CD4-positive, CD25-positive, alpha-beta regulatory T cell (primary cell): Measurements from ENCODE around the gene PAX3. TPM values are rescaled to one million over a fixed set of nuclear protein-coding genes. Genes with fewer than 3 reads are reported as not detected.
A peak's percentile ranks its signal among the peaks of the same experiment; 100 is the strongest.

Source experiments
- ATAC-seq, 2 donors: fragments of 150-1000 bp; cut with Tn5 transposase; one replicate each; pipeline ENCODE4 v1.10.0; 2021; ENCODE audit warnings: low read depth in 2 of 2, moderate number of reproducible peaks in 2 of 2, moderate library complexity in 1 of 2
- DNase-seq, 3 donors: peaks; one replicate each; pipeline versions ENCODE4 v3.0.0 to v3.0.0-alpha.2; 2012 to 2022; ENCODE audit warnings: mixed read lengths in 1 of 3
- H3K27ac ChIP-seq: one replicate; pipeline ENCODE4 v1.7.0; 2013; ENCODE audit warnings: mild to moderate bottlenecking, low read length; ENCODE audit not compliant: insufficient read depth, poor library complexity, severe bottlenecking
- H3K27me3 ChIP-seq: one replicate; pipeline ENCODE4 v1.7.0; 2013; ENCODE audit warnings: low read length; ENCODE audit not compliant: control insufficient read depth, insufficient read depth
- H3K36me3 ChIP-seq: one replicate; pipeline ENCODE4 v1.7.0; 2013; ENCODE audit warnings: mild to moderate bottlenecking, low read length, moderate library complexity; ENCODE audit not compliant: control insufficient read depth, insufficient read depth
- H3K4me1 ChIP-seq: 2 replicates; pipeline ENCODE4 v1.7.0; 2013; ENCODE audit warnings: mild to moderate bottlenecking, low read length; ENCODE audit not compliant: insufficient read depth, control insufficient read depth, poor library complexity, severe bottlenecking
- H3K4me3 ChIP-seq: one replicate; pipeline ENCODE4 v1.7.0; 2013; ENCODE audit warnings: low read depth, mild to moderate bottlenecking, low read length, moderate library complexity
- H3K9me3 ChIP-seq, 2 experiments: 1 replicate in 1 of 2; 2 replicates in 1 of 2; pipeline ENCODE4 v1.7.0; 2013; ENCODE audit warnings: low read length in 2 of 2, mild to moderate bottlenecking in 1 of 2, moderate library complexity in 1 of 2; ENCODE audit not compliant: control insufficient read depth in 2 of 2
- H3K27ac Mint-ChIP-seq, 3 donors: one replicate each; pipeline ENCODE4 v1.8.0; 2020 to 2022; ENCODE audit warnings: mild to moderate bottlenecking in 3 of 3, mixed read lengths in 3 of 3, moderate library complexity in 2 of 3
- H3K27me3 Mint-ChIP-seq: one replicate; pipeline ENCODE4 v1.8.0; 2022; ENCODE audit warnings: mild to moderate bottlenecking, mixed read lengths
- H3K36me3 Mint-ChIP-seq: one replicate; pipeline ENCODE4 v1.8.0; 2020; ENCODE audit warnings: mixed read lengths
- H3K4me1 Mint-ChIP-seq, 4 donors: one replicate each; pipeline ENCODE4 v1.8.0; 2020 to 2022; ENCODE audit warnings: mixed read lengths in 4 of 4, mild to moderate bottlenecking in 1 of 4
- H3K4me3 Mint-ChIP-seq, 4 donors: one replicate each; pipeline ENCODE4 v1.8.0; 2020 to 2022; ENCODE audit warnings: mild to moderate bottlenecking in 4 of 4, mixed read lengths in 4 of 4, moderate library complexity in 3 of 4
- H3K9me3 Mint-ChIP-seq, 7 donors: one replicate each; pipeline ENCODE4 v1.8.0; 2020 to 2022; ENCODE audit warnings: mixed read lengths in 7 of 7, mild to moderate bottlenecking in 3 of 7, moderate library complexity in 2 of 7
- polyA plus RNA-seq, 4 donors: library from polyadenylated mRNA; unstranded; fragments of 300-500 nt; fragmentation: Illumina TruSeq; gene quantifications; one replicate each; pipeline ENCODE4 v1.2.3, GENCODE V29; 2021
- total RNA-seq: library from RNA; stranded (reverse); gene quantifications from one replicate; pipeline ENCODE4 v1.2.3, GENCODE V29; 2022

Gene PAX3
- total and polyA plus RNA-seq, 5 donors from 2014 or later = not detected

GRCh38 chr2:222303828-222304736 is 5.3 kb upstream of the PAX3 start:
- H3K9me3 ChIP-seq = peaks cover 0 to 6% of the 10 kb centered on the region in 2 experiments
- peaks cover 14 to 62% (median 30%) of the 10 kb centered on the region in 4 donors for H3K4me1 Mint-ChIP-seq
- H3K36me3 ChIP-seq = no peaks in the 10 kb centered on the region
- DNase-seq (no peak), ATAC-seq (no peak)
- peaks cover 99% of the 10 kb centered on the region for H3K27me3 Mint-ChIP-seq
- H3K4me3 Mint-ChIP-seq = peak overlapping the region; percentile 80 to 90 (median 85)
- peaks cover 45% of the 10 kb centered on the region for H3K4me1 ChIP-seq
- H3K27ac ChIP-seq = no peak overlapping the region
- H3K36me3 Mint-ChIP-seq = peaks cover 6% of the 10 kb centered on the region
- H3K27ac Mint-ChIP-seq = no peak overlapping the region
- H3K4me3 ChIP-seq = no peak overlapping the region
- peaks cover 59% of the 10 kb centered on the region for H3K27me3 ChIP-seq
- H3K9me3 Mint-ChIP-seq = peaks cover 0 to 24% (median 4%) of the 10 kb centered on the region in 7 donors

DNA sequence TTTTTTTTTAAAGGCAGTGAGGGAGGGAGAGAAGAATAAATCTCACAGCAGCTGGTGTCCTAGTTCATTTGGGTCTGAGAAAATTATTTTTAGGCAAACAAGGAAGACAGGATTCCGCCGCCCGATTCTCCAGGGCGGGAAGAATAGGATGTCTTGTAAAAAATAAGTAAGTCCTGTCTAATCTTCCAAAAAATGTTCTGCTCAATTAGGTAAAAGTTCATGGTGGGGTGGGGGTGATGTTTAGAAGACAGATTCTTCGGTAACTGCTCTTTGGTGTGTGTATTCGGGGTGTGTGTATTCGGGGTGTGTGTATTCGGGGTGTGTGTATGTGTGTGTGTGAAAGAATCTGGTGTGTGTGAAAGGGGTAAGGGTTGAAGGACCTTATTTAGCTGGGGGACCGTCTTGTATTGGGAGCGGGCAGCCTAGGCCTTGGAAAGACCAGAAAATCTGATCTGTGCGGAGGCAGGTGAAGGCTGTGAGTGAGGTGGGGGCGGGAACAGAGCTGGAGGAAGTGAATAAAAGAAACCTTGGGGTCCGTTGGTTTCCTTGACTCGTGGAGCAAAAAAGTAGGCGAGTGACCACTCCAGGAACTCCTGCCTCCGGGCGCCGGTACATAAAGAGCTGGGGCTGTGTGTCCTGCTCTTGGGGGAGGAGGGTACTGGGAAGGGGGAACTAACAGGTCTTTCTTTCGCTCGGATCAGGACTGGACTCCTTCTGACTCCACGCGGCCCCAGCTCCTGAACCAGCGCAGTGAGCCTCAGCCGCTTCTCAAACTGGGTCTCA is 4.4 kb upstream of the PAX3 start:
- H3K4me1 Mint-ChIP-seq = peaks cover 14 to 64% (median 31%) of the 10 kb centered on the region in 4 donors
- ATAC-seq (no peak), DNase-seq (no peak)
- H3K9me3 Mint-ChIP-seq = peaks cover 0 to 21% (median 5%) of the 10 kb centered on the region in 7 donors
- Histone ChIP-seq H3K27me3 (peaks cover 55% of the 10 kb centered on the region), H3K4me3 (no peak overlapping the region), H3K36me3 (no peaks in the 10 kb centered on the region), H3K9me3 (peaks cover 0 to 6% of the 10 kb centered on the region in 2 experiments), H3K27ac (no peak overlapping the region), H3K4me1 (peaks cover 45% of the 10 kb centered on the region)
- H3K4me3 Mint-ChIP-seq = peak overlapping the region in 3 of 4 donors; percentile 54 to 77 (median 56)
- peaks cover 6% of the 10 kb centered on the region for H3K36me3 Mint-ChIP-seq
- H3K27ac Mint-ChIP-seq = no peak overlapping the region
- H3K27me3 Mint-ChIP-seq = peaks cover 99% of the 10 kb centered on the region

GRCh38 chr2:222302178-222303018 is 3.6 kb upstream of the PAX3 start:
- peaks cover 51% of the 10 kb centered on the region for H3K27me3 ChIP-seq
- H3K36me3 ChIP-seq = no peaks in the 10 kb centered on the region
- Mint-ChIP-seq H3K9me3 (peaks cover 0 to 24% (median 5%) of the 10 kb centered on the region in 7 donors), H3K27me3 (peaks cover 100% of the 10 kb centered on the region), H3K27ac (peak overlapping the region in 2 of 3 donors; percentile 5 to 83), H3K4me1 (peaks cover 14 to 68% (median 35%) of the 10 kb centered on the region in 4 donors), H3K36me3 (peaks cover 2% of the 10 kb centered on the region), H3K4me3 (peak overlapping the region; percentile 54 to 79 (median 70))
- no peak overlapping the region for H3K27ac ChIP-seq
- no peak for ATAC-seq
- no peak overlapping the region for H3K4me3 ChIP-seq
- H3K4me1 ChIP-seq = peaks cover 45% of the 10 kb centered on the region
- no peak for DNase-seq
- peaks cover 0 to 6% of the 10 kb centered on the region in 2 experiments for H3K9me3 ChIP-seq

- no peak for DNase-seq
Measured at GRCh38 chr2:222301796-222302118, 3.0 kb upstream of the PAX3 start.

DNA sequence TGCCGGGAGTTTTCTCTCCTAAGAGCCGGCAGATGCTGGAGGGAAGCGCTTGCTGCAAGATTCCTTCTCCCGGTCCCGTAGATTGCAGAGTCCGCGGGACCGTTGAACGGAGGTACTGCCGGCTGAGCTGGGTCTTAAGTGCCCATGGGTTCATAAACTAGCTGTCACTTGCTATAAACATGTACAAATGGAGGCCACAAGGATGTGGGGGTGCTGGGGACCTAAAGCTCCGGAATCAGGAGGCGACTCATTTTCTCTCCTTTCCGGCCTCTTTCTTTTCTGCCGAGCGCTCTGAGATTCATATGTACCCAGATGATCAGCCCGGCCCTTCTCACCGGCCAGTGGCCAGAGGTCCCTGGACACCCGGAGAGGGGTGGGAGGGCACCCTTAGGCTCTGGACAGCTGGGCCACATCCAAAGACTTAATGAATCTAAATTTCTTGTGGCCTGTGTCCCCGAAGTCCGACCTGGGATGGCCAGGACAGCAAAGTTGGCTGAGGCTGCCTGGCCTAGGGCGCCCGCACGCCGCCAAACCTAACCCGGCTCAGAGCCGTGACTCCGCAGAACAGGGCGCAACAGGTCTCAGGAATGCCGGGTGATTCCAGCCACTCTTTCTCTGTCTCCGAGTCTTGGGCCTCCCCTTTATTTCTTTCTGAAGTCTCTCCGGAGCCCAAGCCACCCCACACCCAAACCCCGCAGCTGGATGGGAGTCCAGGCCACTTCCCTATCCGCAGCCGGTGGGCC is 2.4 kb upstream of the PAX3 start:
- H3K27ac Mint-ChIP-seq = peak overlapping the region in 1 of 3 donors; percentile 49
- Histone ChIP-seq H3K4me1 (peaks cover 45% of the 10 kb centered on the region), H3K4me3 (no peak overlapping the region), H3K9me3 (peaks cover 0 to 10% of the 10 kb centered on the region in 2 experiments), H3K27ac (no peak overlapping the region), H3K36me3 (no peaks in the 10 kb centered on the region), H3K27me3 (peaks cover 47% of the 10 kb centered on the region)
- H3K27me3 Mint-ChIP-seq = peaks cover 100% of the 10 kb centered on the region
- ATAC-seq (no peak), DNase-seq (no peak)
- H3K4me1 Mint-ChIP-seq = peaks cover 18 to 70% (median 38%) of the 10 kb centered on the region in 4 donors
- peaks cover 0 to 29% (median 5%) of the 10 kb centered on the region in 7 donors for H3K9me3 Mint-ChIP-seq
- H3K36me3 Mint-ChIP-seq = no peaks in the 10 kb centered on the region
- H3K4me3 Mint-ChIP-seq = peak overlapping the region in 2 of 4 donors; percentile 24 to 38

More at GRCh38 chr2:222301796-222302118, 3.0 kb upstream of the PAX3 start:
- H3K27me3 ChIP-seq = peaks cover 50% of the 10 kb centered on the region
- peaks cover 44% of the 10 kb centered on the region for H3K4me1 ChIP-seq
- peaks cover 0 to 6% of the 10 kb centered on the region in 2 experiments for H3K9me3 ChIP-seq
- peaks cover 0 to 29% (median 5%) of the 10 kb centered on the region in 7 donors for H3K9me3 Mint-ChIP-seq
- no peaks in the 10 kb centered on the region for H3K36me3 Mint-ChIP-seq
- no peak for ATAC-seq
- peak overlapping the region in 1 of 3 donors; percentile 83 for H3K27ac Mint-ChIP-seq
- peaks cover 100% of the 10 kb centered on the region for H3K27me3 Mint-ChIP-seq
- H3K36me3 ChIP-seq = no peaks in the 10 kb centered on the region
- H3K27ac ChIP-seq = no peak overlapping the region
- peak overlapping the region in 1 of 4 donors; percentile 79 for H3K4me3 Mint-ChIP-seq
- no peak overlapping the region for H3K4me3 ChIP-seq
- H3K4me1 Mint-ChIP-seq = peaks cover 14 to 69% (median 37%) of the 10 kb centered on the region in 4 donors

DNA sequence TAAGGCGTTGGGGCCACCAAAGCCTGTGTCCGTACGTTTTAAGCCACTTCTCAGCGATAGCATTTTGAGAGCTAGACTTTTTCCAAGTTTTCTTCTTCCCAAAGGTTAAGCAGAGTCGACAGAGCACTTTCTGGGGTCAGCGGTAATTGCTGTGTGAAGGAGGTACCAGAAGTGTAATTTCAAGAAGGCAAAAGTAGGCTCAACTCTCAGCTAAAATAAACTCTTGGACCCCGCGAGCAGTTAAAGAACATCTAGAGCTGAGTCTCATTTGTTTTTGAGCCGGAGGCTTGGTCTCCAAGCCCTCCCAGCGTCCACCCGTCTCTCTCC is 1.9 kb upstream of the PAX3 start:
- Histone ChIP-seq H3K4me3 (no peak overlapping the region), H3K36me3 (no peaks in the 10 kb centered on the region), H3K27me3 (peaks cover 49% of the 10 kb centered on the region), H3K9me3 (peaks cover 0 to 10% of the 10 kb centered on the region in 2 experiments), H3K4me1 (peaks cover 45% of the 10 kb centered on the region), H3K27ac (no peak overlapping the region)
- Mint-ChIP-seq H3K9me3 (peaks cover 0 to 29% (median 5%) of the 10 kb centered on the region in 7 donors), H3K4me3 (peak overlapping the region in 3 of 4 donors; percentile 24 to 84 (median 38)), H3K36me3 (no peaks in the 10 kb centered on the region), H3K27me3 (peaks cover 100% of the 10 kb centered on the region), H3K4me1 (peaks cover 23 to 70% (median 38%) of the 10 kb centered on the region in 4 donors), H3K27ac (peak overlapping the region in 1 of 3 donors; percentile 49)
- DNase-seq (no peak), ATAC-seq (no peak)
